ENCODE results near the gene HEATR5B. TPM values are rescaled to one million over a fixed set of nuclear protein-coding genes. Genes with fewer than 3 reads are reported as not detected.

HEATR5B gene
- total and polyA plus RNA-seq, 10 of the 15 experiments (the other 5 are each of a cell fraction or from before 2014, with no cell fraction given) = 4.1 to 34.7 (median 17.7) TPM

DNA sequence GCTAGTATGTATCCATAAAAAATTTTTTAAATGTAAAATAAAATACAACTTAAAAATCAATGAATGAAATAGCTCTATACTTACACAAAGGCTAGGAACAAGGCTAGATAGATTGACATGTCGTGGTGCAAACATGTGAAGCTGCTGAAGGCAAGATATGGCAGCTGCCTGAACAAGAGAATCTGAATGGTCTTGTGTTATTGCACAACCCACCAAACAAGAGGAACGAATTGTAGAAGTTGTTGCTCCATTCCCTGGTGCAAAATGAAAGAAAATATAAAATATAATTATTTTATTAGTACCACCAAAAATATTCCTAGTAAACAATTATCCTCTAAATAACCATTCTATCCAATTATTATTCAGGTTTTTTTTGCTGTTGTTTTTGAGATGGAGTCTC is 46.4 kb downstream of the HEATR5B start:
- Histone ChIP-seq H3K4me3 (no peak overlapping the region), H3K27me3 (replicated peaks in 1 of 2; ENCODE audit: control insufficient read depth in 2 of 2, insufficient read depth in 2 of 2, low read length in 1 of 2) (no peaks in the 10 kb centered on the region), H3K27ac (ENCODE audit: control insufficient read depth, insufficient read depth) (no peak overlapping the region), H3K4me2 (ENCODE audit: control insufficient read depth, insufficient read depth) (no peak overlapping the region), H3K9me3 (replicated peaks; ENCODE audit: control insufficient read depth, insufficient read depth, low read length) (no peaks in the 10 kb centered on the region), H3K36me3 (ENCODE audit: control insufficient read depth in 2 of 2, insufficient read depth in 2 of 2, low read length in 1 of 2) (peaks cover 0 to 2% of the 10 kb centered on the region in 2 experiments; a peak in 2 of 4 replicates), H3K4me1 (ENCODE audit: control insufficient read depth, insufficient read depth, low read length) (no peaks in the 10 kb centered on the region), H3K9ac (ENCODE audit: control insufficient read depth, insufficient read depth, low read length) (no peak overlapping the region), H2AFZ (ENCODE audit: control insufficient read depth, low read depth, low read length) (no peak overlapping the region), H4K20me1 (ENCODE audit: control insufficient read depth, insufficient read depth) (no peaks in the 10 kb centered on the region), H3K79me2 (ENCODE audit: control insufficient read depth, insufficient read depth, low read length) (no peaks in the 10 kb centered on the region)
- SMC1A ChIA-PET (ENCODE audit: uncharacterized antibody, unreplicated experiment) = interaction anchor here (1.0 kb wide), 1 partner anchor 32 kb away, joined by 3 read pairs; no protein-coding TSS in a partner anchor
- no peak for ATAC-seq
- BruUV-seq (replicated peaks) = no TSS peak
- in situ Hi-C loops (cut with MboI) = no loop called here
- 83% methylated on average over 2 of the region's 2 CpGs for WGBS (ENCODE audit: insufficient coverage, insufficient replicate concordance, low lambda C conversion rate, missing lambda C conversion rate)
- CTCF ChIA-PET = interaction anchor here (0.5 to 1.4 kb wide), 2 partner anchors 11 to 222 kb away, joined by 3 to 4 read pairs; no protein-coding TSS in a partner anchor
- POLR2A ChIA-PET = no interaction called here
- intact Hi-C loops (cut with micrococcal nuclease; ENCODE audit: unreplicated experiment) = no loop called here
- TF ChIP-seq NR2F1 (conservative IDR thresholded peaks at IDR 0.05) (no peak), RUNX3 (IDR thresholded peaks at IDR 0.05; ENCODE audit: low read length) (no peak), SRF (IDR thresholded peaks at IDR 0.05; ENCODE audit: low read depth in 2 of 2, low read length in 2 of 2) (no peak), NR2C1 (IDR thresholded peaks at IDR 0.05) (no peak), YY1 (IDR thresholded peaks at IDR 0.05; ENCODE audit: low read depth, low read length) (no peak)
- DNase-seq (ENCODE audit: low read depth, low spot score) = no peak
- RAD21 ChIA-PET (ENCODE audit: unreplicated experiment) = interaction anchor here (0.6 kb wide), 1 partner anchor 103 kb away, joined by 4 read pairs; no protein-coding TSS in a partner anchor
- FAIRE-seq = no peak

DNA sequence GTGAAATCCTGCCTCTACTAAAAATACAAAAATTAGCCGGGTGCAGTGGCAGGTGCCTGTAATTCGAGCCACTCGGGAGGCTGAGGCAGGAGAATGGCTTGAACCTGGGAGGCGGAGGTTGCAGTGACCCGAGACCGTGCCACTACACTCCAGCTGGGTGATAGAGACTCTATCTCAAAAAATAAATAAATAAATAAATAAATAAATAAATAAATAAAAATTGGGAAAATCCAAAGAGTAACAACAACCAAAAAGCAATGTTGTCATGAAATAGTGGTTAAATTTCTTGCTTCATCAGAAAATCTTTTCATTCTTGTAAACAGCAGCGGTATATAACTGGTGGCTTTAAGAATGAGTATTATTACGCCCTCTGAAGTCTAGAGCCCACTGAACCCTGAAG is 54.4 kb downstream of the HEATR5B start:
- H2AFZ ChIP-seq (ENCODE audit: control insufficient read depth, low read depth, low read length) = no peak overlapping the region
- no peak for FAIRE-seq
- no peaks in the 10 kb centered on the region for H3K4me1 ChIP-seq (ENCODE audit: control insufficient read depth, insufficient read depth, low read length)
- DNase-seq (ENCODE audit: low read depth, low spot score) = no peak
- in situ Hi-C loops (cut with MboI) (no loop called here), intact Hi-C loops (cut with micrococcal nuclease; ENCODE audit: unreplicated experiment) (no loop called here)
- no peak for ATAC-seq
- H3K9me3 ChIP-seq (replicated peaks; ENCODE audit: control insufficient read depth, insufficient read depth, low read length) = no peaks in the 10 kb centered on the region
- no TSS peak for BruUV-seq (replicated peaks)
- CTCF ChIA-PET = no interaction called here
- H3K4me2 ChIP-seq (ENCODE audit: control insufficient read depth, insufficient read depth) = no peak overlapping the region
- no peak overlapping the region for H3K4me3 ChIP-seq
- 96% methylated on average over 8 of the region's 8 CpGs for WGBS (ENCODE audit: insufficient coverage, insufficient replicate concordance, low lambda C conversion rate, missing lambda C conversion rate)
- SMC1A ChIA-PET (ENCODE audit: uncharacterized antibody, unreplicated experiment) = no interaction called here
- no peaks in the 10 kb centered on the region for H3K79me2 ChIP-seq (ENCODE audit: control insufficient read depth, insufficient read depth, low read length)
- H4K20me1 ChIP-seq (ENCODE audit: control insufficient read depth, insufficient read depth) = no peaks in the 10 kb centered on the region
- RAD21 ChIA-PET (ENCODE audit: unreplicated experiment) = no interaction called here
- no peak overlapping the region for H3K27ac ChIP-seq (ENCODE audit: control insufficient read depth, insufficient read depth)
- H3K36me3 ChIP-seq (ENCODE audit: control insufficient read depth in 2 of 2, insufficient read depth in 2 of 2, low read length in 1 of 2) = peaks cover 2 to 18% of the 10 kb centered on the region in 2 experiments; a peak in 3 of 4 replicates
- no peak overlapping the region for H3K9ac ChIP-seq (ENCODE audit: control insufficient read depth, insufficient read depth, low read length)
- POLR2A ChIA-PET = no interaction called here
- no peaks in the 10 kb centered on the region for H3K27me3 ChIP-seq (replicated peaks in 1 of 2; ENCODE audit: control insufficient read depth in 2 of 2, insufficient read depth in 2 of 2, low read length in 1 of 2)
- TF ChIP-seq, protein P1, sequence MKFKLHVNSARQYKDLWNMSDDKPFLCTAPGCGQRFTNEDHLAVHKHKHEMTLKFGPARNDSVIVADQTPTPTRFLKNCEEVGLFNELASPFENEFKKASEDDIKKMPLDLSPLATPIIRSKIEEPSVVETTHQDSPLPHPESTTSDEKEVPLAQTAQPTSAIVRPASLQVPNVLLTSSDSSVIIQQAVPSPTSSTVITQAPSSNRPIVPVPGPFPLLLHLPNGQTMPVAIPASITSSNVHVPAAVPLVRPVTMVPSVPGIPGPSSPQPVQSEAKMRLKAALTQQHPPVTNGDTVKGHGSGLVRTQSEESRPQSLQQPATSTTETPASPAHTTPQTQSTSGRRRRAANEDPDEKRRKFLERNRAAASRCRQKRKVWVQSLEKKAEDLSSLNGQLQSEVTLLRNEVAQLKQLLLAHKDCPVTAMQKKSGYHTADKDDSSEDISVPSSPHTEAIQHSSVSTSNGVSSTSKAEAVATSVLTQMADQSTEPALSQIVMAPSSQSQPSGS (IDR thresholded peaks at IDR 0.05; ENCODE audit: low read length) = no peak
- TF ChIP-seq, protein P2, sequence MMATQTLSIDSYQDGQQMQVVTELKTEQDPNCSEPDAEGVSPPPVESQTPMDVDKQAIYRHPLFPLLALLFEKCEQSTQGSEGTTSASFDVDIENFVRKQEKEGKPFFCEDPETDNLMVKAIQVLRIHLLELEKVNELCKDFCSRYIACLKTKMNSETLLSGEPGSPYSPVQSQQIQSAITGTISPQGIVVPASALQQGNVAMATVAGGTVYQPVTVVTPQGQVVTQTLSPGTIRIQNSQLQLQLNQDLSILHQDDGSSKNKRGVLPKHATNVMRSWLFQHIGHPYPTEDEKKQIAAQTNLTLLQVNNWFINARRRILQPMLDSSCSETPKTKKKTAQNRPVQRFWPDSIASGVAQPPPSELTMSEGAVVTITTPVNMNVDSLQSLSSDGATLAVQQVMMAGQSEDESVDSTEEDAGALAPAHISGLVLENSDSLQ (IDR thresholded peaks at IDR 0.05) = no peak
- TF ChIP-seq ASH2L (IDR thresholded peaks at IDR 0.05; ENCODE audit: borderline replicate concordance, low read depth) = no peak
- TF ChIP-seq, protein P3, sequence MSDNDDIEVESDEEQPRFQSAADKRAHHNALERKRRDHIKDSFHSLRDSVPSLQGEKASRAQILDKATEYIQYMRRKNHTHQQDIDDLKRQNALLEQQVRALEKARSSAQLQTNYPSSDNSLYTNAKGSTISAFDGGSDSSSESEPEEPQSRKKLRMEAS (IDR thresholded peaks at IDR 0.05; ENCODE audit: low read depth, low read length) = no peak
- no peak for TF ChIP-seq FOXK2 (IDR thresholded peaks at IDR 0.05)
- TF ChIP-seq, protein P4, sequence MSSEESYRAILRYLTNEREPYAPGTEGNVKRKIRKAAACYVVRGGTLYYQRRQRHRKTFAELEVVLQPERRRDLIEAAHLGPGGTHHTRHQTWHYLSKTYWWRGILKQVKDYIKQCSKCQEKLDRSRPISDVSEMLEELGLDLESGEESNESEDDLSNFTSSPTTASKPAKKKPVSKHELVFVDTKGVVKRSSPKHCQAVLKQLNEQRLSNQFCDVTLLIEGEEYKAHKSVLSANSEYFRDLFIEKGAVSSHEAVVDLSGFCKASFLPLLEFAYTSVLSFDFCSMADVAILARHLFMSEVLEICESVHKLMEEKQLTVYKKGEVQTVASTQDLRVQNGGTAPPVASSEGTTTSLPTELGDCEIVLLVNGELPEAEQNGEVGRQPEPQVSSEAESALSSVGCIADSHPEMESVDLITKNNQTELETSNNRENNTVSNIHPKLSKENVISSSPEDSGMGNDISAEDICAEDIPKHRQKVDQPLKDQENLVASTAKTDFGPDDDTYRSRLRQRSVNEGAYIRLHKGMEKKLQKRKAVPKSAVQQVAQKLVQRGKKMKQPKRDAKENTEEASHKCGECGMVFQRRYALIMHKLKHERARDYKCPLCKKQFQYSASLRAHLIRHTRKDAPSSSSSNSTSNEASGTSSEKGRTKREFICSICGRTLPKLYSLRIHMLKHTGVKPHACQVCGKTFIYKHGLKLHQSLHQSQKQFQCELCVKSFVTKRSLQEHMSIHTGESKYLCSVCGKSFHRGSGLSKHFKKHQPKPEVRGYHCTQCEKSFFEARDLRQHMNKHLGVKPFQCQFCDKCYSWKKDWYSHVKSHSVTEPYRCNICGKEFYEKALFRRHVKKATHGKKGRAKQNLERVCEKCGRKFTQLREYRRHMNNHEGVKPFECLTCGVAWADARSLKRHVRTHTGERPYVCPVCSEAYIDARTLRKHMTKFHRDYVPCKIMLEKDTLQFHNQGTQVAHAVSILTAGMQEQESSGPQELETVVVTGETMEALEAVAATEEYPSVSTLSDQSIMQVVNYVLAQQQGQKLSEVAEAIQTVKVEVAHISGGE (CRISPR knock-in tag; IDR thresholded peaks at IDR 0.05) = no peak
- no peak for TF ChIP-seq CEBPB (IDR thresholded peaks at IDR 0.05; ENCODE audit: borderline replicate concordance in 1 of 2, low read depth in 2 of 2, low read length in 2 of 2)

All from GM12878 (cell line).